22Rv1 (cell line): Measurements from ENCODE around the gene DNAJC8.

Experiments used
- H3K27ac ChIP-seq: fragments of 450-650 bp; 2 replicates; pipeline ENCODE4 v1.5.1; 2017
- ZFX ChIP-seq: fragments of 450-650 bp; IDR thresholded peaks from 2 replicates; pipeline ENCODE4 v1.6.1; 2017; ENCODE audit warnings: antibody characterized with exemption, borderline replicate concordance
- TF ChIP-seq, protein P1 (sequence below): fragments of 450-650 bp; IDR thresholded peaks from 2 replicates; pipeline ENCODE4 v1.5.1; 2017; ENCODE audit warnings: mild to moderate bottlenecking

Gene DNAJC8

DNA sequence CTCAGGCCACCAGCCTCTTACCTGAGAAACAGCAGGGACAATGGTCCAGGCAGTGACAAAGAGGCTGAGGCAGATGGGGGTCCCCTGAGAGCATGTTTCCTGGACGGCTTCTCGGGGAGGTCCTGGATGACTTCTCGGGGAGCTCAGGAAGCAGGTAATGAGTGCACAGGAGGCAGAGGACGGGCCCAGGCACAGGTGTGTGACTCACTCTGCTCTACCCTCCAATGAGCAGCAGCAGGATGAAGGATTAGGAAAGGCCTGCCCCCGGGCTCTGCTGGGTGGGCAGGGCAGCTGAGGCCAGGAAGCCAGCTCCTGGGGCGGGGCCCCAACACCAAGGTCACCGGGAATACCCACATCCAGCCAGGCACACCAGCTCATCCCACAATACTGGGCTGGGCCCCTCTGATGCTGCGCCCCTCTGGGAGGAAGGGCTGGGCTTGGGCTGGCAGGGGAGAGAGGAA lies 39.1 kb downstream of the DNAJC8 start:
- TF ChIP-seq, protein P1, sequence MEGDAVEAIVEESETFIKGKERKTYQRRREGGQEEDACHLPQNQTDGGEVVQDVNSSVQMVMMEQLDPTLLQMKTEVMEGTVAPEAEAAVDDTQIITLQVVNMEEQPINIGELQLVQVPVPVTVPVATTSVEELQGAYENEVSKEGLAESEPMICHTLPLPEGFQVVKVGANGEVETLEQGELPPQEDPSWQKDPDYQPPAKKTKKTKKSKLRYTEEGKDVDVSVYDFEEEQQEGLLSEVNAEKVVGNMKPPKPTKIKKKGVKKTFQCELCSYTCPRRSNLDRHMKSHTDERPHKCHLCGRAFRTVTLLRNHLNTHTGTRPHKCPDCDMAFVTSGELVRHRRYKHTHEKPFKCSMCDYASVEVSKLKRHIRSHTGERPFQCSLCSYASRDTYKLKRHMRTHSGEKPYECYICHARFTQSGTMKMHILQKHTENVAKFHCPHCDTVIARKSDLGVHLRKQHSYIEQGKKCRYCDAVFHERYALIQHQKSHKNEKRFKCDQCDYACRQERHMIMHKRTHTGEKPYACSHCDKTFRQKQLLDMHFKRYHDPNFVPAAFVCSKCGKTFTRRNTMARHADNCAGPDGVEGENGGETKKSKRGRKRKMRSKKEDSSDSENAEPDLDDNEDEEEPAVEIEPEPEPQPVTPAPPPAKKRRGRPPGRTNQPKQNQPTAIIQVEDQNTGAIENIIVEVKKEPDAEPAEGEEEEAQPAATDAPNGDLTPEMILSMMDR: no peak
- no peak for TF ChIP-seq ZFX
- H3K27ac ChIP-seq: no peak overlapping the region

DNA sequence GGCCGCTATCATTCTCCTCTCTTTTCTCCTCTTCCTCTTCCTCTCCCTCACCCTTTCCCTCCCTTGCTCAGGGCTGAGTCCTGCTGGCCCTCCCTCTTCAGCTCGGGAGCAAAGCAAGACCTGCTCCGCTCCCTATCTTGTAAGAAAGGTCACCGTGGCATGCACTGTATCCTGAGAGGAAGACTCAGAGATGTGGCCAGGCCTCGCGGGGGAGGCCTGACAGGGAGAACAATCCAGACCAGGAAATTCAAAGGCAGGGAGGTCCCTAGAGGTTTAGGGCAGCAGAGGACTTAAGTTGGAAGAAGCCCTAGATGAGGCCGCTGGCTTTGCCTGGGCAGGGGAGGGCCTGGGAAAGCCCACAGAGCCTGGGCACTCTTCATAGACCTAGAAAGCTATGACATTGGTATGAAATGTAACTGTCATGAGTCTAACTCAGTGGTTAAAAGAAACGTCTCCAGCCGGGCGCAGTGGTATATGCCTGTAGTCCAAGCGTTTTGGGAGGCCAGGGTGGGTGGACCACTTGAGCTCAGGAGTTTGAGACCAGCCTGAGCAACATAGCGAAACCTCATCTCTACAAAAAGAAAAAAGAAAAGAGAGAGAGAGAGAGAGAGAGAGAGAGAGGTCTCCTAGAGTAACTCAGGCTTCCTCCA lies 41.7 kb downstream of the DNAJC8 start:
- no peak for TF ChIP-seq ZFX
- TF ChIP-seq, protein P1: no peak
- no peak overlapping the region for H3K27ac ChIP-seq

DNA sequence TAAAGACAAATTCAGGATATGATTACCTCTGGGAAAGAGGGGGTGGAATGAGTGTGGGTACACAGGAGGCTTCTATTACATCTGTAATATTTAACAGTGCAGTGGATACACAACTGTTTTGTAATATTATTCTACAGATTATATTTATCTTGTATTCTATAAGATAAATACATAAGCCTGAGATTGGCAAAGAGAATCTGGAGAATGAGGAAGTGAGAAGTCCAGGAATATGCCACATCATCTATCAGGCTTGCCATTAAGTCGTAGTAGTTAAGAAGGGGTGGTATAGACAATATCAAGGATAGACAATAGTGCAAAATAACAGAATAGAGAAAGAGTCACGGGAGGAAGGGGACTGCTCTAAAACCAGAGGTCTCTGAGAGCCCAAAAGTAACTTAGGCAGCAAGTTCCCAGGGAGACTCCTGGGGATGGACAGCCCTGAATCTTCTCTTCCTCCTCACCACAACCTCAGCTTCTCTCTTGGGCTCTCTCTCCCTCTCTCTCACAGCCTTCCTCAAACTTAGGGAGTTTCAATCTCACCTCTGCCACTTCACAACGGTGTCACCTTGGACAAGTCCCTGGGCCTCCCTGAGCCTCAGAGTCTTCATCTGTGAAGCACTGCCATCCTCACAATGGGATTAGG lies 42.4 kb downstream of the DNAJC8 start:
- no peak for TF ChIP-seq ZFX
- TF ChIP-seq, protein P1: no peak

GRCh38 chr1:28185071-28185470 lies 47.8 kb downstream of the DNAJC8 start:
- H3K27ac ChIP-seq: no peak overlapping the region
- no peak for TF ChIP-seq ZFX
- TF ChIP-seq, protein P1: no peak

More for the DNA sequence above, 42.4 kb downstream of the DNAJC8 start:
- no peak overlapping the region for H3K27ac ChIP-seq

GRCh38 chr1:28180306-28181305 lies 52.2 kb downstream of the DNAJC8 start:
- TF ChIP-seq ZFX: no peak
- TF ChIP-seq, protein P1: no peak
- H3K27ac ChIP-seq: no peak overlapping the region

DNA sequence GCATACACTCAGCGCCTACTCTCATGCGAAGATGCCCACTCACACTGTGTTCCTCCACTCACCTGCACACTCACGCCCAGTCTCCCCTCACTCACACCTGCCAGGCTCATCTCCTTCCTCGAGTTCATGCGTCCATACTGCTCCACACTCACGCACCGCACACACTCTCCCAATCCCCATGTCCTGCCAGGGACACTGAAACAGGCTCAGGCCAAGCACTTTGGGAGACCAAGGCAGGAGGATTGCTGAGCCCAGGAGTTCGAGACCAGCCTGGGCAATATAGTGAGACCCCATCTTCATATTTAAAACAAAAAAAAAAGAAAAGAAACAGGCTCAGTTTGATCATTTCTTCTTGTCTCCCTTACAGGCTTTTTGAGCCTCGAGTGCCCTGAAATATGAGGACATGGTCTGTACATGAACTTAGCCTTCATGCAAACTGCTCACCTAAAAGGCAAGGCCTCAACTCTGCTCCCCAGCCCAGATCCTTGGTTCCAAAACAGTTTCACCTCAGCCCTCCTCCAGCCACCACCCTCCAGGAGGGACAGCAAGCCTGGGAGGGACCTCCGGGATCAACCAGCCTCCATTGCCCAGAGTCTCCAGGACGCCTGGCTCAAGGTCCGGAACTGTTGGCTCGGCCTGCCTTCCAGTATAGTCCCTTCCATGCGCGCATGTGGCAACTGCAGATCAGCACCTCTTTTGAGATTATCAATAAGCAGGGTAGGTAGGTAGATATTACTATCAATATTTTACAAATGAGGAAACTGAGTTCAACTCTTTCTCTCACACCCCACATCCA lies 53.9 kb downstream of the DNAJC8 start:
- no peak overlapping the region for H3K27ac ChIP-seq
- TF ChIP-seq, protein P1: no peak
- TF ChIP-seq ZFX: no peak
